ENCODE measurements around the gene PNMA6E.
A peak's percentile ranks its signal among the peaks of the same experiment; 100 is the strongest.

Gene PNMA6E

GRCh38 chrX:153382563-153383482 lies 18.3 kb downstream of the PNMA6E start:
- no peak for DNase-seq

GRCh38 chrX:153381684-153382532 lies 19.2 kb downstream of the PNMA6E start:
- peak; percentile 32 to 73 for DNase-seq

GRCh38 chrX:153380691-153381090 lies 20.5 kb downstream of the PNMA6E start:
- DNase-seq, result no peak

GRCh38 chrX:153379971-153380581 lies 21.1 kb downstream of the PNMA6E start:
- DNase-seq, result no peak

GRCh38 chrX:153379508-153379907 lies 21.6 kb downstream of the PNMA6E start:
- DNase-seq, result no peak

- DNase-seq, result no peak
Measured at GRCh38 chrX:153378607-153379006, 22.5 kb downstream of the PNMA6E start.

- DNase-seq, result no peak
Measured at GRCh38 chrX:153377727-153378126, 23.4 kb downstream of the PNMA6E start.

- DNase-seq, result no peak
Measured at GRCh38 chrX:153375571-153375970, 25.6 kb downstream of the PNMA6E start.

GRCh38 chrX:153374426-153374825 lies 26.7 kb downstream of the PNMA6E start:
- no peak for DNase-seq

GRCh38 chrX:153372949-153373348 lies 28.2 kb downstream of the PNMA6E start:
- DNase-seq, result peak in 1 of 2 experiments; percentile 10

- DNase-seq, result no peak
Measured at GRCh38 chrX:153371256-153371655, 29.9 kb downstream of the PNMA6E start.

- DNase-seq, result no peak
Measured at GRCh38 chrX:153370293-153371055, 30.7 kb downstream of the PNMA6E start.

GRCh38 chrX:153366878-153367538 lies 34.1 kb downstream of the PNMA6E start:
- DNase-seq, result no peak

- no peak for DNase-seq
Measured at GRCh38 chrX:153366119-153366518, 35.0 kb downstream of the PNMA6E start.

GRCh38 chrX:153365670-153366069 lies 35.5 kb downstream of the PNMA6E start:
- DNase-seq, result no peak

- DNase-seq, result no peak
Measured at GRCh38 chrX:153361781-153362397, 39.3 kb downstream of the PNMA6E start.

- no peak for DNase-seq
Measured at GRCh38 chrX:153357877-153358276, 43.3 kb downstream of the PNMA6E start.

GRCh38 chrX:153353416-153353815 lies 47.7 kb downstream of the PNMA6E start:
- no peak for DNase-seq

- no peak for DNase-seq
Measured at GRCh38 chrX:153352858-153353257, 48.3 kb downstream of the PNMA6E start.

GRCh38 chrX:153351981-153352380 lies 49.2 kb downstream of the PNMA6E start:
- DNase-seq, result peak; percentile 48 to 63

- DNase-seq, result no peak
Measured at GRCh38 chrX:153349952-153350351, 51.2 kb downstream of the PNMA6E start.

All from NCI-H187 (cell line).